Kidney epithelial cell (primary cell): ENCODE results near the gene P3H3. TPM values are rescaled to one million over a fixed set of nuclear protein-coding genes. Genes with fewer than 3 reads are reported as not detected.

Experiments used
- DNase-seq: peaks from one replicate; pipeline ENCODE4 v3.0.0-alpha.2; 2010; ENCODE audit warnings: low read depth
- H3K27me3 ChIP-seq: 2 replicates; pipeline ENCODE4 v1.6.0; 2011; ENCODE audit warnings: low read length; ENCODE audit not compliant: control insufficient read depth, insufficient read depth
- H3K36me3 ChIP-seq: 2 replicates; pipeline ENCODE4 v1.5.1; 2011; ENCODE audit warnings: low read length; ENCODE audit not compliant: control insufficient read depth, insufficient read depth
- H3K4me3 ChIP-seq: 2 replicates; pipeline ENCODE4 v1.5.1; 2011; ENCODE audit warnings: low read depth, mild to moderate bottlenecking, control low read depth, low read length
- CTCF ChIP-seq: IDR thresholded peaks from 2 replicates; pipeline ENCODE4 v1.5.1; 2011; ENCODE audit warnings: mild to moderate bottlenecking, moderate library complexity, low read length, control low read depth, inconsistent platforms; ENCODE audit not compliant: insufficient read depth, poor library complexity, severe bottlenecking
- total RNA-seq: library from RNA; depleted of rRNA; stranded (reverse); fragments of >200 nt; gene quantifications from 2 replicates; pipeline ENCODE4 v1.2.3, GENCODE V29; 2015

Gene P3H3
- total RNA-seq, 1 donor from 2014 or later = 21.8 TPM

GRCh38 chr12:6823182-6824084 lies 4.8 kb upstream of the P3H3 start:
- DNase-seq = no peak
- no peaks in the 10 kb centered on the region for H3K36me3 ChIP-seq
- H3K4me3 ChIP-seq = no peak overlapping the region
- H3K27me3 ChIP-seq = peaks cover 22% of the 10 kb centered on the region
- no peak for TF ChIP-seq CTCF

- Histone ChIP-seq H3K27me3 (peaks cover 22% of the 10 kb centered on the region), H3K36me3 (no peaks in the 10 kb centered on the region), H3K4me3 (no peak overlapping the region)
- TF ChIP-seq CTCF = no peak
- DNase-seq = no peak
Measured at GRCh38 chr12:6824085-6824775, 4.0 kb upstream of the P3H3 start.

GRCh38 chr12:6824901-6825381 lies 3.3 kb upstream of the P3H3 start:
- Histone ChIP-seq H3K4me3 (no peak overlapping the region), H3K27me3 (peaks cover 20% of the 10 kb centered on the region), H3K36me3 (no peaks in the 10 kb centered on the region)
- DNase-seq = no peak
- no peak for TF ChIP-seq CTCF

GRCh38 chr12:6825398-6826124 lies 2.6 kb upstream of the P3H3 start:
- Histone ChIP-seq H3K4me3 (no peak overlapping the region), H3K36me3 (peaks cover 2% of the 10 kb centered on the region), H3K27me3 (peaks cover 17% of the 10 kb centered on the region)
- TF ChIP-seq CTCF = peak; percentile 92
- no peak for DNase-seq

- no peak overlapping the region for H3K4me3 ChIP-seq
- DNase-seq = no peak
- no peak for TF ChIP-seq CTCF
- peaks cover 2% of the 10 kb centered on the region for H3K36me3 ChIP-seq
- peaks cover 17% of the 10 kb centered on the region for H3K27me3 ChIP-seq
Measured at GRCh38 chr12:6826125-6826733, 2.0 kb upstream of the P3H3 start.
